Renal pelvis (tissue), 4 donors: Measurements from ENCODE around the gene TMCO4. TPM values are rescaled to one million over a fixed set of nuclear protein-coding genes. Genes with fewer than 3 reads are reported as not detected.

Source experiments
- DNase-seq: peaks from one replicate; pipeline ENCODE4 v3.0.0-alpha.2; 2013
- polyA plus RNA-seq, 3 donors: library from polyadenylated mRNA; unstranded; fragments of 120-200 nt; gene quantifications; one replicate each; pipeline ENCODE4 v1.2.1, GENCODE V29; 2013; ENCODE audit not compliant: insufficient read length in 3 of 3

Gene TMCO4
- polyA plus RNA-seq, 3 donors, result 19.0 to 21.5 (median 21.3) TPM

GRCh38 chr1:19780267-19780877 is 19.3 kb downstream of the TMCO4 start:
- no peak for DNase-seq

GRCh38 chr1:19776933-19777332 is 22.8 kb downstream of the TMCO4 start:
- no peak for DNase-seq

- no peak for DNase-seq
Measured at GRCh38 chr1:19776287-19776686, 23.4 kb downstream of the TMCO4 start.

- DNase-seq, result no peak
Measured at GRCh38 chr1:19775831-19776230, 23.9 kb downstream of the TMCO4 start.

- no peak for DNase-seq
Measured at GRCh38 chr1:19775317-19775716, 24.4 kb downstream of the TMCO4 start.

GRCh38 chr1:19774180-19774785 is 25.4 kb downstream of the TMCO4 start:
- DNase-seq, result no peak

GRCh38 chr1:19773485-19773884 is 26.2 kb downstream of the TMCO4 start:
- DNase-seq, result no peak

- no peak for DNase-seq
Measured at GRCh38 chr1:19772053-19772452, 27.7 kb downstream of the TMCO4 start.

- DNase-seq, result no peak
Measured at GRCh38 chr1:19771350-19771749, 28.4 kb downstream of the TMCO4 start.

- no peak for DNase-seq
Measured at GRCh38 chr1:19770436-19771190, 29.1 kb downstream of the TMCO4 start.

GRCh38 chr1:19769211-19769932 is 30.3 kb downstream of the TMCO4 start:
- DNase-seq, result no peak

- DNase-seq, result no peak
Measured at GRCh38 chr1:19768353-19769210, 31.1 kb downstream of the TMCO4 start.

GRCh38 chr1:19765623-19766022 is 34.1 kb downstream of the TMCO4 start:
- no peak for DNase-seq

- DNase-seq, result no peak
Measured at GRCh38 chr1:19764848-19765247, 34.9 kb downstream of the TMCO4 start.

- DNase-seq, result no peak
Measured at GRCh38 chr1:19762175-19762779, 37.4 kb downstream of the TMCO4 start.

GRCh38 chr1:19759740-19760089 is 40.0 kb downstream of the TMCO4 start:
- DNase-seq, result no peak

- DNase-seq, result no peak
Measured at GRCh38 chr1:19758227-19758830, 41.4 kb downstream of the TMCO4 start.

GRCh38 chr1:19757641-19758040 is 42.1 kb downstream of the TMCO4 start:
- no peak for DNase-seq

- DNase-seq, result no peak
Measured at GRCh38 chr1:19756480-19756879, 43.2 kb downstream of the TMCO4 start.

GRCh38 chr1:19754482-19754881 is 45.2 kb downstream of the TMCO4 start:
- no peak for DNase-seq
